HepG2 (cell line): ENCODE results near the gene CCL18. TPM values are rescaled to one million over a fixed set of nuclear protein-coding genes. Genes with fewer than 3 reads are reported as not detected.
"Not testable (repeated sequence)": the region's sequence is repeated elsewhere in the genome, so short reads cannot be mapped to it uniquely, and the experiment has no call there.

Experiments used
- ATAC-seq: fragments of 200-7000 bp; cut with Tn5 transposase; 3 replicates; pipeline ENCODE4 v1.9.1; 2020; ENCODE audit warnings: mild to moderate bottlenecking, moderate library complexity
- BruUV-seq: library from RNA; stranded (reverse); fragments of 400-500 nt; replicated peaks from 2 replicates; lab custom pipeline; 2021; lab: Mats Ljungman, UMichigan
- CTCF ChIA-PET: fragments of 300-600 bp; formaldehyde crosslinking; extraction: SDS; loops from one replicate; lab custom pipeline; 2021; ENCODE audit warnings: low total read pairs, inconsistent platforms, low intra/inter-chr PET ratio; lab: Yijun Ruan, JAX
- POLR2A ChIA-PET: fragments of 350-600 bp; sonication (Branson Sonifier 250); formaldehyde crosslinking; loops from one replicate; lab custom pipeline; 2020; ENCODE audit warnings: antibody characterized with exemption, inconsistent platforms; lab: Yijun Ruan, JAX
- DNase-seq: peaks from one replicate; pipeline ENCODE4 v3.0.0-alpha.2; 2015; ENCODE audit warnings: low spot score
- FAIRE-seq: peaks from 3 replicates; lab custom pipeline; 2011; peaks lifted over from hg19 to GRCh38; lab: Jason Lieb, UNC
- H2AFZ ChIP-seq: one replicate; pipeline ENCODE4 v1.6.1; 2011; ENCODE audit warnings: low read length, inconsistent platforms
- H3K27ac ChIP-seq: fragments of 300-600 bp; 3 replicates; pipeline ENCODE4 v1.8.0; 2011; ENCODE audit warnings: mixed run types, mild to moderate bottlenecking, mixed read lengths, low read length, inconsistent platforms; ENCODE audit not compliant: insufficient read depth; ENCODE audit errors: extremely low read length
- H3K27me3 ChIP-seq, 2 experiments: fragments of 200-600 bp in 1 of 2; 2 replicates in 1 of 2; 3 replicates in 1 of 2; pipeline versions ENCODE4 v1.6.0 to v1.8.0; 2011; ENCODE audit warnings: low read length in 2 of 2, mild to moderate bottlenecking in 2 of 2, moderate library complexity in 2 of 2, inconsistent platforms in 1 of 2; ENCODE audit not compliant: insufficient read depth in 2 of 2, control insufficient read depth in 1 of 2
- H3K36me3 ChIP-seq, 2 experiments: fragments of 200-600 bp in 1 of 2; replicated peaks in 1 of 2; 2 replicates in 1 of 2; 3 replicates in 1 of 2; pipeline versions ENCODE4 v1.5.1 to v1.8.0; 2011; ENCODE audit warnings: low read length in 2 of 2, inconsistent platforms in 1 of 2; ENCODE audit not compliant: insufficient read depth in 2 of 2, control insufficient read depth in 1 of 2
- H3K4me1 ChIP-seq: 2 replicates; pipeline ENCODE4 v1.5.1; 2012; ENCODE audit warnings: low read length, inconsistent platforms; ENCODE audit not compliant: insufficient read depth
- H3K4me2 ChIP-seq: 2 replicates; pipeline ENCODE4 v1.6.0; 2011; ENCODE audit warnings: low read depth, low read length, inconsistent platforms
- H3K4me3 ChIP-seq, 3 experiments: fragments of 200-600 bp in 1 of 3; sonication (generic), shearing (Covaris generic) in 1 of 3; replicated peaks in 1 of 3; 2 replicates each; pipeline ENCODE4 v1.5.1; 2011 to 2016; ENCODE audit warnings: low read length in 3 of 3, inconsistent platforms in 2 of 3, low read depth in 2 of 3, mild to moderate bottlenecking in 2 of 3, control low read depth in 1 of 3, mixed read lengths in 1 of 3; ENCODE audit not compliant: insufficient read depth in 1 of 3
- H3K79me2 ChIP-seq: one replicate; pipeline ENCODE4 v1.6.1; 2011; ENCODE audit warnings: low read length, inconsistent platforms; ENCODE audit not compliant: insufficient read depth
- H3K9ac ChIP-seq: 2 replicates; pipeline ENCODE4 v1.6.0; 2011; ENCODE audit warnings: mild to moderate bottlenecking, low read depth, low read length, inconsistent platforms; ENCODE audit not compliant: insufficient read depth
- H3K9me3 ChIP-seq: 2 replicates; pipeline ENCODE4 v1.5.1; 2012; ENCODE audit warnings: mild to moderate bottlenecking, low read length
- H4K20me1 ChIP-seq: 2 replicates; pipeline ENCODE4 v1.6.0; 2011; ENCODE audit warnings: inconsistent platforms, mild to moderate bottlenecking, low read length, moderate library complexity; ENCODE audit not compliant: insufficient read depth
- BCL3 ChIP-seq: sonication (generic); formaldehyde crosslinking; IDR thresholded peaks from 2 replicates; pipeline ENCODE4 v1.5.1; 2020; ENCODE audit warnings: mild to moderate bottlenecking, missing genetic modification reagents, moderate library complexity
- JUNB ChIP-seq: sonication (generic); formaldehyde crosslinking; IDR thresholded peaks from 2 replicates; pipeline ENCODE4 v1.8.0; 2022; ENCODE audit warnings: missing genetic modification reagents, mild to moderate bottlenecking, borderline replicate concordance
- PRMT3 ChIP-seq: sonication (generic); formaldehyde crosslinking; IDR thresholded peaks from 2 replicates; pipeline ENCODE4 v1.8.1; 2022; ENCODE audit warnings: low read depth, mild to moderate bottlenecking, moderate library complexity, missing genetic modification reagents, borderline replicate concordance
- RXRB ChIP-seq: IDR thresholded peaks from 2 replicates; pipeline ENCODE4 v1.6.1; 2016; ENCODE audit warnings: borderline replicate concordance, missing genetic modification reagents, missing compliant biosample characterization
- TIGD3 ChIP-seq: sonication (generic); formaldehyde crosslinking; IDR thresholded peaks from 2 replicates; pipeline ENCODE4 v1.5.1; 2020; ENCODE audit warnings: mild to moderate bottlenecking, missing genetic modification reagents, borderline replicate concordance
- WGBS: methylation state at CpG from one replicate; pipeline ENCODE4 v1.1.6; 2017; ENCODE audit warnings: low lambda C conversion rate; 5-methylcytosine and 5-hydroxymethylcytosine counted together
- in situ Hi-C: cut with HindIII; loops from 2 replicates; pipeline ENCODE4 v1.10.0; 2017; ENCODE audit warnings: low pct_unique_long_range_greater_than_20kb; ENCODE audit not compliant: extremely low pct_ligation_motif_present
- intact Hi-C: fragments of 100-400 bp; cut with micrococcal nuclease; formaldehyde crosslinking; loops from one replicate; pipeline ENCODE4 v1.10.0; 2022; ENCODE audit not compliant: unreplicated experiment
- polyA plus RNA-seq, 8 experiments: library from polyadenylated mRNA; depleted of rRNA in 3 of 8; stranded (reverse) in 7 of 8; unstranded in 1 of 8; fragments of >200 nt; fragmentation: Illumina TruSeq in 4 of 8; extraction: Trizol in 4 of 8; gene quantifications; 2 replicates each; pipeline versions ENCODE4 v1.2.1 to v1.2.3, GENCODE V29; 2011 to 2016; ENCODE audit warnings: low read depth in 4 of 8, missing spikeins in 1 of 8, mixed read lengths in 1 of 8; ENCODE audit not compliant: insufficient read depth in 1 of 8
- total RNA-seq, 5 experiments: library from RNA; depleted of rRNA; stranded (reverse); fragments of >200 nt; fragmentation: Illumina TruSeq; extraction: Trizol; gene quantifications; 2 replicates each; pipeline ENCODE4 v1.2.3, GENCODE V29; 2016; ENCODE audit warnings: low read depth in 1 of 5

The CCL18 gene
- total and polyA plus RNA-seq, 2 of the 13 experiments (the other 11 are each of a cell fraction or from before 2014, with no cell fraction given): not detected

- TF ChIP-seq BCL3 (no peak), JUNB (CRISPR knock-in tag) (no peak)
Measured at GRCh38 chr17:36072431-36073121, 8.5 kb downstream of the CCL18 start (continued).

GRCh38 chr17:36074365-36074764, 10.3 kb downstream of the CCL18 start:
- CTCF ChIA-PET: interaction anchor here (2.9 kb wide), 1 partner anchor 105 kb away, joined by 28 read pairs; no protein-coding TSS in a partner anchor
- no TSS peak for BruUV-seq

GRCh38 chr17:36081681-36082471, 17.8 kb downstream of the CCL18 start:
- H3K36me3 ChIP-seq, H2AFZ ChIP-seq, H3K4me2 ChIP-seq, H4K20me1 ChIP-seq, H3K9me3 ChIP-seq, FAIRE-seq, BruUV-seq, H3K27me3 ChIP-seq, intact Hi-C loops, H3K27ac ChIP-seq, H3K9ac ChIP-seq, DNase-seq, CTCF ChIA-PET, H3K4me1 ChIP-seq, ATAC-seq, POLR2A ChIA-PET, H3K79me2 ChIP-seq, H3K4me3 ChIP-seq: not testable (repeated sequence)
- whole genome bisulfite sequencing: 6% methylated on average over 5 of the region's 5 CpGs
- in situ Hi-C loops: loop anchor here (5.0 kb wide), 1 partner anchor 110 kb away; no protein-coding TSS in a partner anchor

More at GRCh38 chr17:36074365-36074764, 10.3 kb downstream of the CCL18 start:
- Histone ChIP-seq H3K9me3 (no peaks in the 10 kb centered on the region), H3K4me3 (no peak overlapping the region), H3K4me2 (no peak overlapping the region), H3K79me2 (no peaks in the 10 kb centered on the region), H2AFZ (no peak overlapping the region), H3K9ac (no peak overlapping the region), H3K27me3 (peaks cover 0 to 16% of the 10 kb centered on the region in 2 experiments; a peak in 2 of 5 replicates), H3K4me1 (no peaks in the 10 kb centered on the region), H3K36me3 (no peaks in the 10 kb centered on the region), H3K27ac (no peak overlapping the region), H4K20me1 (no peaks in the 10 kb centered on the region)
- WGBS: 54% methylated on average over 1 of the region's 1 CpG
- intact Hi-C loops (no loop called here), in situ Hi-C loops (loop anchor here (5.0 kb wide), 1 partner anchor 102 kb away; no protein-coding TSS in a partner anchor)
- POLR2A ChIA-PET: no interaction called here
- ATAC-seq (no peak), DNase-seq (no peak), FAIRE-seq (no peak)
- TF ChIP-seq TIGD3 (CRISPR knock-in tag) (no peak), PRMT3 (CRISPR knock-in tag) (no peak), RXRB (CRISPR knock-in tag) (no peak)
